GM21825 (cell line): ENCODE results near the gene SP5.
"Not testable (repeated sequence)": the region's sequence is repeated elsewhere in the genome, so short reads cannot be mapped to it uniquely, and the experiment has no call there.

Source experiments
- ATAC-seq: cut with Tn5 transposase; IDR thresholded peaks from one replicate; pipeline ENCODE4 v1.9.1; 2021; ENCODE audit warnings: mild to moderate bottlenecking, moderate library complexity; ENCODE audit not compliant: unreplicated experiment

The SP5 gene

GRCh38 chr2:170737406-170737805, 22.3 kb downstream of the SP5 start:
- no peak for ATAC-seq

DNA sequence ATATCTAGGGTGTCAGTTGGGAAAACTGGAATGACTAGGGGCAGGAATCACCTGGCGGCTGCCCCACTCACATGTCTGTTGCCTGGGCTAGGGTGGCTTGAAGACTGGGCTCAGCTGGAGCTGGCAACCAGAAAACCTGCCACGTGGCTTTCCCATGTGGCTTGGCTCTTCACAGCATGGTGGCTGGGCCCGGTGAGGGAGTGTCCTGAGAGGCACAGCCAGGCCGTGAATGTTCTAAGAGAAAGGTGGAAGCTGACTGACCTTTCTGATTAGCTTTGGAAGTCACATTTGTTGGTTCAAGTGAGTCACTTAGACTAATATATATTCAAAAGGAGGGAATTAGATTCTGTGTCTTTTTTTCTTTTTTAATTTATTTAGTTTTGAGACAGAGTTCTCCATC, 22.7 kb downstream of the SP5 start:
- no peak for ATAC-seq

DNA sequence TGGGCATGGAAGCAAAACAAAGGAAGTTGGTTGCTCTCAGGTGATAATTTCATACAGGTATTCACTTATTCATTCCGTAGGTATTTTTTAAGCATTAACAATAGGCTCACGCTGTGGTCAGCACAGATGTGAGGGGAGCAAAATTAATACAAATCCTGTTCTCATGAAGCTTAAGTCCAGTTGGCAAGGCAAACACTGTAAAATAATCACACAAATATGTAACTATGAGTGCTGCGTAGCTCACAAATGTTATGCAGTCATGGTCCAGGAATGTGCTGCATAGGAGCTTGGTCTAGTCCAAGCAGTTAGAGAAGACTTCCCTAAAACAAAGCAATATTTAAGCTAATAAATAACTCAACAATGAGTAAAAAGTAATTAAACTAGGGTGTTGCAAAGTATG, 23.9 kb downstream of the SP5 start:
- no peak for ATAC-seq

- no peak for ATAC-seq
These were observed 24.4 kb downstream of the SP5 start for GRCh38 chr2:170739507-170740046.

DNA sequence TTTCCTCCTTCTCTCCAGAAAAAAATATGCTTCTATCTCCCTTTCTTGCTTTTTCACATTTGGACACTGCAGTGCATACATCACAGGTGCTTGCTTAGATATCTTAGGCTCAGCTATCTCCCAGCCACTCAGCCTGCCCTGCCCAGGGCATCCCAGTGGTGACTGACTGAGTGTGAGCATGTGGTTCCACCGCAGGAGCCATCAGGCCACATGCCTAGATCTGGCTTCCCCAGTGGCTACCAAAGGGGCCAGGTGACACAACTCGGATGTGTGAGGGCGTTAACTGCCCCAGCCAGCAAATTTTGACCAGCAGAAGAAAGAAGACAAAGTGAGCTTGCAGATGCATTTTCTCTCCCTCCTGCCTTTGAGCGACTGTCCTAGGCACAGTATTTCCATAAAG, 25.5 kb downstream of the SP5 start:
- no peak for ATAC-seq

DNA sequence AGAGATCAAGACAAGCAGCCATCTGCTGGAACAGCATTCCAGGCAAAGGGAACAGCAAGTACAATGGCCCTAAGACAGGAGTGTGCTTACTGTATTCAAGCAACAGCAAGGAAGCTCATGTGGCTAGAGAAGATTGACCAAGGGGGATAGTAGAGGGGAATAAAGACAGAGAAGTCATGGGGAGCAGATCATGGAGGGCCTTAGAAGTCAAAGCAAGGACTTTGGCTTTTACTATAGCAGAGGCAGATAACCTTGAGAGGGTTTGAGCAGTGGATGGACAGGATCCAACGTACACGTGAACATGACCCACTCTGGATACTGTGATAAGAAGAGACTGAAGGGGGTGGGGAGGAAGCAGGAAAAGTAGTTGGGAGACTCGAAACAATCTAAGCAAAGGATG, 26.9 kb downstream of the SP5 start:
- ATAC-seq = no peak

GRCh38 chr2:170742896-170743529, 27.9 kb downstream of the SP5 start:
- no peak for ATAC-seq

DNA sequence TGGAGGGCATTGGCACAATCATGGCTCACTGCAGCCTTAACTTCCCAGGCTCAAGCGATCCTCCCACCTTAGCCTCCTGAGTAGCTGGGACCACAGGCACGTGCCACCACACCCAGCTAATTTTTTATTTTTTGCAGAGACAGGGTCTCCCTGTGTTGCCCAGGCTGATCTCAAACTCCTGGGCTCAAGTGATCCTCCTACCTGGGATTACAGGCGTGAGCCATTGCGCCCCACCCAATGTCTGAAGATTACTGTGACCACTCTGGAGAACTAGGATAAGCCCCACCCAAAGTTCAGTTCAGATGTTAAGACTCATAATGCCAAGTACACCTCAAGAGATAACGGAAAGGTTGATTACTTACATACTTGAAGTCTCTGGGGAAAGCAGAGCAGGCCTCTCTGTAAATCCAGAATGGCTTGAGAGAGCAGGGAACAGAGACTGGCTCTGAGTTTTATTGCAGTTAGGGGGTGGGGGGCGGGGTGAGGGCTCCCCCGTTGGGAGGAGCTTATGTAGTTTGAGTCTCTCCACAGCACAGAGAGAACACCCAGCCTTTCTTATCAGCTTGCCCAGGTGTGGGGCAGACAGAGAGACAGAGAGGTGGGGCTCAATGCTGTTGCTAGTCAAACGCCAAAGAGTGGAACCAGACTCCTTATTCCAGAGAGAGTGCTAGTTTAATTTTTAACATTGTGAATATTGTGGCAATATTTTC, 28.5 kb downstream of the SP5 start:
- no peak for ATAC-seq

GRCh38 chr2:170744248-170745002, 29.3 kb downstream of the SP5 start:
- ATAC-seq = no peak

- ATAC-seq = no peak
These were observed 30.2 kb downstream of the SP5 start for GRCh38 chr2:170745305-170745704.

GRCh38 chr2:170747921-170748320, 32.8 kb downstream of the SP5 start:
- no peak for ATAC-seq

- ATAC-seq = not testable (repeated sequence)
These were observed 36.4 kb downstream of the SP5 start for GRCh38 chr2:170751555-170751954.

- no peak for ATAC-seq
These were observed 46.4 kb downstream of the SP5 start for GRCh38 chr2:170761572-170761971.

- ATAC-seq = no peak
These were observed 47.6 kb downstream of the SP5 start for GRCh38 chr2:170762760-170763159.

- no peak for ATAC-seq
These were observed 48.1 kb downstream of the SP5 start for GRCh38 chr2:170763232-170763631.

GRCh38 chr2:170764880-170765261, 49.7 kb downstream of the SP5 start:
- ATAC-seq = no peak

DNA sequence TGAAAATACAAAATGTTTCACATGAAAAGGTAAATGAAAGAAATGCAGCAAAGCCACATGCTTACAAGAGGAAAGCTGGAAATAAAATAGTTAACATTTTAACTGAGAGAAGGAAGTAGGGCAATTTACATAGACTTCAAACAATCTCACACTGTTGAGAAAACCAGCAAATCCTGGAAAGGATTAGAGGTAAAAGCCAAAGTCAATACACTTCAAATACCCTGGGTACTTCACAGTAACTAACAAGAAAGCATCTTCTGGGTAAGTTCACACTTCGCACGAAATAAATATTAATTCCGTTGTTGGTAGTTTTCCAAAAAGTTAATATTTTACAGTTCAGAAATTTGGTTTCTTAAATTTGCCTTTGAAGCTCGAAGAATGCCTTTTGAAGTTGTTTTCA, 51.6 kb downstream of the SP5 start:
- no peak for ATAC-seq
